ENCODE data around the gene KRTAP20-2.

The KRTAP20-2 gene

DNA sequence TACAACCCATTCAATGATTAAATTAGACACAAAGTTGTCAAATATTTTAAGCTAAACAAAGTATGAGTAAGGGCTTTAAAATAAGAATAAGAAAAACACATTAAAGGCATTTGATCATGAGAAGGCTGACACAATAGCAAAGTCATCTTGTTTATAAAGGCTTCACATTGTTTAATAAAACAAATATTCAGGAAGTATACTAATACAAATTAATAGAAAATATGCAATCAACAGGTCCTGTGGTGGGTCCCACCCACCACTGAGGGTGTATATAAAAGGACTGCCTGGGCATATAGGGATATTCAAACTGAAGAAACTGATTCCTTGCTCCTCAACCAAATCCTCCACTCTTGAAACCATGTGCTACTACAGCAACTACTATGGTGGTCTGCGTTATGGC is at the start of gene KRTAP20-2:
KRTAP20-2 (plus strand) TSS at position 301 of the 400 bp plus-strand sequence; CDS start at position 359, 58 bp downstream.
- no peak for DNase-seq

DNA sequence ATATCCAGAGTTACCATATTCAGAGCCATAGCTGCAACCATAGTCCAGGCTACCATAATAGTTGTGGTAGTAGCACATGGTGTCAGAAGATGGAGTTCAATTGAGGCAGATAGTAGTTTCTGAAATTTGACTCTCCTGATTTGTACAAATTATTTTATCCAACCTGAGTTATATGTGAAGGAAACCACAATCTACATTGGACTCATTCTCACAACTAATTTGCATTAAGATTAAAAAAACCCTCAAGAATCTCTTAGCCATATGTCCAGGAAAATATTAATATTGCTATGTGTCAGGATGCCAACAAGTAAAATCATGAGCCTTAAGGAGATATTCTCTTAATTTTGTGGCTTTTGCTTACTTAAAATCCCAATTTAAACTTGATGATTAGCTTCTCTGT is 44.7 kb upstream of the KRTAP20-2 start, which contains the start of gene KRTAP22-2:
KRTAP22-2 (minus strand) TSS at position 101 of the 400 bp plus-strand sequence.
- DNase-seq, result no peak

DNA sequence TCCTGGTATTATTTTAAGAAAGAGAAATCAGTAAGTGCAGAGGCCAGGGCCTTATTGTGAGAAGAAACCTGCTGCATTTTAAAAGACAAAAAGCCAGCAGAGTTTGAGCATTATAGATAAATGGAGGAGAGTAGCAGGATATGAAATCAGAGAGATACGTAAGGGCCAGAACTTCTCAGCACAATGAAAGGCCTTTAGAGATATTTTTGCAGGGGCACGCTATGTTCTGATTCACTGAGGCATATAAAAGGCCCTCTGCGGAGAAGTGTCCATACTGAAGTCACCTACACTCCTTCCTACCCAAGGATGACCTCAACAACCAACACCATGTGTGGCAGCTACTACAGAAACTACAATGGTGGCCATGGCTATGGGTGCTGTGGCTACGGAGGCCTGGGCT is 42.9 kb upstream of the KRTAP20-2 start, which contains the start of gene KRTAP6-3:
KRTAP6-3 (plus strand) TSS at position 301 of the 400 bp plus-strand sequence; CDS start at position 307, 6 bp downstream.
- no peak for DNase-seq

DNA sequence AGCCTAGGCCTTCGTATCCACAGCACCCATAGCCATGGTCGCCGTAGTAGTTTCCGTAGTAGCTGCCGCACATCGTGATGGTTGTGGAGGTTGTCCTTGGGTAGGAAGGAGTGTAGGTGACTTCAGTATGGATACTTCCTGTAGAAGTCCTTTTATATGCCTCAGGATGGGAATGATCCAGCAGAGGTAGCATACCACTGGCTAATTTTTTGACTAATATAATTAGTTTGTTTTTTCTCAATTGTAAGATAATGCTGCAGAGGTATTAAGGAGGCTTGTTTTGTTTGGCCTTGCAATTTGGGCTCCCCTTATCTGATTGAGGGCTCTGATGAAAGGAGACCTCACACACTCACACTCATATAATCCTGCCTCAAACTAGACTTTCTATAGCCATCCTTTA is 36.2 kb upstream of the KRTAP20-2 start, which contains the start of gene KRTAP6-2:
KRTAP6-2 (minus strand) TSS at position 101 of the 400 bp plus-strand sequence; CDS start at position 73, 28 bp downstream.
- no peak for DNase-seq

DNA sequence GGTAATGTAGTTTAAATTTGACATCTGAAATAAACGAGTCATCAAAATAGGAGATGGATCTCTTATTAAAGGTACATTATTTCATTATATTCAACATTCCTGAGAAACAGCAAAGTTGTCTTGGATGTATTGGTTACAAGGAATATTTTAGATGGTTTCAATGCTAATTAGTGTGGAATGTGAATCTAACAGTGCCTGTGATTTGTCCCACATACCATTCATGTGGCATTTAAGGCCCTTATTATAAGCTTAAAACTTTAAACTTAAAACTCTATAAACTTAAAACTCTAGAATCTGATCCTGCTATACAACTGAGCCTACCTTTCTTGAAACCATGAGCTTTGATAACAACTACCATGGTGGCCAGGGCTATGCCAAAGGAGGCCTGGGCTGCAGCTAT is 34.2 kb upstream of the KRTAP20-2 start, which contains the start of gene KRTAP22-1:
KRTAP22-1 (plus strand) TSS at position 301 of the 400 bp plus-strand sequence.
- DNase-seq, result no peak

DNA sequence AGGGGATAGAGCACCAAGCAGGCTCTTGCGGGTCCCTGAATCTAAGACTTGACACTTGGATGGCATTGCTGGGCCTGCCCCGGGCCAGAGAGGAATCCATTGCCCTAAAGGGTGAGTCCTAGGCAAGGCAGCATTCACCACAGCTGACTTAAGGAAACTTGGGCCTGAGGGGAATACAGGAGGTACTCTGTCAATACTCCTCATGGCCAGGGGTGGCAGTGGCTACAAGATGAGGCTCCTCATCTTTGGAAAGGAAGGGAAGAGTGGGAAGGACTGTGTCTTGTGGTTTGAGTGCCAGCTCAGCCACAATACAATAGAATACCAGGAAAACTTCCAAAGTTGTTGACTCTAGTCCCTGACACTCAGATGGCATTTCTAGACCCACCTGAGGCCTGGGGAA is 29.0 kb upstream of the KRTAP20-2 start:
- no peak for DNase-seq

DNA sequence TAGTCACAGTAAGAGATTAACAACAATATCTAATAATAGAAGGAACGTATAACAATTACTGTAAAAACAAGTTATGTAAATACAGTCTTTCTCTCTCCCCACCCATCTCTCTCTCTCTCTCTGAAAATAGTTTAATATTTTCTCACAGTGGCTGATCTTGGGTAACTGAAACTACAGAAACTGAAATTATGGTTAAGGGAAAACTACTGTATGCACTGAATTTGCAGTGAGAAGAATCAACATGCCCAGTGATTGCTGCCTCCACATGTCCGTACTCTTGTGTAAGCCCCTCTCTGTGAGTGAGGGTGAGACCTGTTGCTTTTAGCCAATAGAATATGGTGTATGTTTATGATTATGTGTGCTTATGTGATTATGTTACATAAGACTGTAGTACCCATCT is 22.9 kb upstream of the KRTAP20-2 start:
- no peak for DNase-seq

DNA sequence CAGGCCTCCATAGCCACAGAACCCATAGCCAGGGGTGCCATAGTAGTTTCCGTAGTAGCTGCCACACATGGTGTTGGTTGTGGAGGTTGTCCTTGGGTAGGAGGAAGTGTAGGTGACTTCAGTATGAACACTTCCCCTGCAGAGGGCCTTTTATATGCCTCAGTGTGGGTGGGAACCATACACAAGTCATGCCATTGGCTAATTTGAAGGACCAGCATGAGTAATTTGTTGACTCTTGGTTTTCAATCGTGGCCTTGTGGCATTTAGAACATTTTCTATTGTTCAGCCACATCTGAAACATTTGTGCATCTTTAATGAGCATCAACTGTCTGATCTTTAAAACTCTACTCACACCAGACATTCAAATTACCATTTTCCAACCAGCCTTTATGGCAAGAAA is 21.2 kb upstream of the KRTAP20-2 start, which contains the start of gene KRTAP6-1:
KRTAP6-1 (minus strand) TSS at position 95 of the 400 bp plus-strand sequence; CDS start at position 69, 26 bp downstream.
- DNase-seq, result no peak

DNA sequence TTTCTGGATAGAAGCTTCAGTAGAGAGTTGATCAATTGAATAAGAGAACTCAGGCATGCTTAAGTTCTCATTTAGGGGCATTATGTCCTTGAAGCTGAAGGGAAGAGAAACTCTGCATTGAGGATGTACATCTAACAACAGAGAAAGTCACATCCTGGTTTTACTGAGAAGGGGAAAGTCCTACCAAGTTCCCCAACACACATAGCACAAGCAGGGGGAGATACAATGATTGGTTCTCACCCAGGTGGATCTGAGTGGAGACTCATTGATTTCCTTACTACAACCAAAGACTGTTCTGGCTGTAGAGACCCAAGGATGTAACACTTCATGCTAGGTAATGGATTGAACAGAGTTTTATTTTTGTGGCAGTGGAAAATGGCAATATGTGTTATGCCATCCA is 19.8 kb upstream of the KRTAP20-2 start:
- no peak for DNase-seq

DNA sequence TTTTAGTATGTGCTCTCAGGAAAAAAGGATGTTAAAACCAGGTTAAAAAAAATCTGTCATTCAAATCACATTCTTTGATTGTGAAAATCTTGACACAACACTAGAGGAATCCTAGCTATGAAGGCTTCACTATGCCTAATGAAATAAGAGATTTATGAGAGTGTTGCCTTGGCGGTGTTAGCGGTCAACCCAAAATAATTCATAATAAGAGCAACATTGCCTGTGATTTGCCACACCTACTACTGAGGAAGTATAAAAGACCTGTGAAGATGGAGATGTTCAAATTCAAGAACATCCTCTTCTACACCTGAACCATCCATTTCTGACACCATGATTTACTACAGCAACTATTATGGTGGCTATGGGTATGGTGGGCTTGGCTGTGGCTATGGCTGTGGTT is 18.9 kb upstream of the KRTAP20-2 start, which contains the start of gene KRTAP20-1:
KRTAP20-1 (plus strand) TSS at position 301 of the 400 bp plus-strand sequence; CDS start at position 331, 30 bp downstream.
- no peak for DNase-seq

DNA sequence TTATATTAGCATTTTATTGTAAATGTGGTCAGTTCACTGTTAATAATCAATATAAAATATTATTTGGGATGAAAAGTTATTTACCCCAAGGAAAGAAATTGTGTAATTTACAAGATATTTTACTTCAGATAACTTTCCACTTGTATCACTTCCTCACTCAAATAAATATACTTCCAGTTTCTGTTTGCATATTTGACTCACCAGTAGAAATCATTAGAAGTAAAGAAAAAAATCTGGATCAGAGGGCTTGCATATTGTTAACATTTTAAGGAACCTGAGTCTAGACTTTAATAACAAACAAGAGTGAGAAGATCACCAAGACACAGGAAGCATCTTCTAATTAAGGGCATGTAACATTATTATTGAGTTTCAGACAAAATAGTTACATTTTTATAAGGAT is 14.9 kb upstream of the KRTAP20-2 start:
- no peak for DNase-seq

DNA sequence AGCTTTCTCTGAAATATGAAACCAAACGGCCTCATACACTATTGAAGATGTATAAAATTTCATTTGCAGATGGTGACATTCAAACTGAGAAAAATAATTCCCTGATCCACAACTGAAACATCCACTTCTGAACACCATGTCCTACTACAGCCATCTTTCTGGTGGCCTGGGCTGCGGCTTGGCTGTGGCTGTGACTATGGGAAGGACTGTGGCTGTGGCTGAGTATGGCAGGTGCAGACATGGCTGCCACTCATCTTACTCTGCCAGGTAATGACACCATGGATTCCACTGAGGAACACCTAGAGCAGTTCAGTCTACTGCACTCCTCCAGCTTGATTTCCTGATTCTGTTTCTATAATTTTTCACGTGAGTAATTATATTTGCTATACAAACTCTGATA is 14.5 kb upstream of the KRTAP20-2 start, which contains the start of gene KRTAP20-4:
KRTAP20-4 (plus strand) TSS at position 106 of the 400 bp plus-strand sequence.
- DNase-seq, result no peak

DNA sequence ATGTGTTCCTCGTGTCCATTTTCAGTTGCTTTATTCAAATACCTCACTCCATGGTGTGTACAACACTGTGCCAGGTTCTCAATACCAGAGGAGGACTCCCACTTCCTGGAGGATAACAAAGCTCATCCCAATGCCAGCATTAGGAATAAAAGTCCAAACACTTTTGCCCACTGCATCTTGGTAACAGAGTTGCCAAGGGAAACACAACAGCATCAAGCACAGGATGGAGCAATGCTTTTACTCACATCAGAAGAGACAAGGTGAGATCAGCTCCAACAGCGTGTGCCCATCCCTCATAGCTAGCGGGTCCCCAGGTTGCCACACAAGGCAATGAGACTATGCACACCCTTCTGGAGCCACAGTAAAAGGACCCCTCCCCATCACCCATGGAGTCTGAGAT is 11.6 kb upstream of the KRTAP20-2 start:
- no peak for DNase-seq

DNA sequence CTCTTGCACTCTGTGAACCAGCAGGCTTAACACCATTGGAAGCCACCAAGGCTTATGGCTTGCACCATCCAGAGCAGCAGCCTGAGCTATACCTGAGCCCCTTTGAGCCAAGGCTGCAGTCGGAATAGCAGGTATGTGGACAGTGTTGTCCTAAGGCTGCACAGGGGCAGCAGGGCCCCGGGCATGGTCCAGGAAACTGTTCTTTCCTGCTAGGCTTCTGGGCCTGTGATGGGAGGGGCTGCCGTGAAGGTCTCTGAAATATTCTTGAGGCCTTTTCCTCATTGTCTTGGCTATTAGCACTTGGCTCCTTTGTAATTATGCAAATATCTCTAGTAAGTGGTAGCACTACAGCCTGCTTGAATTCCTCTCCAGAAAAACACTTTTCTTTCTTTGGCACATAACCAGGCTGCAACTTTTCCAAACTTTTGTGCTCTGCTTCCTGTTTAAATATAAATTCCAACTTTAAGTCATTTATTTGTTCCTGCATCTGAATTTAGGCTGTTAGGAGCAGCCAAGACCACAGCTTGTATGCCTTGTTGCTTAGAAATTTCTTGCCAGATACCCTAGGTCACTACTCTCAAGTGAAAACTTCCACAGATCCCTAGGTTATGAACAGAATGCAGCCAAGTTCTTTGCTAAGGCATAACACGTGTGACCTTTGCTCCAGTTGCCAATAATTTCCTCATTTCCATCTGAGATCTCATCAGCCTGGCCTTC is 9.4 kb upstream of the KRTAP20-2 start:
- DNase-seq, result no peak

DNA sequence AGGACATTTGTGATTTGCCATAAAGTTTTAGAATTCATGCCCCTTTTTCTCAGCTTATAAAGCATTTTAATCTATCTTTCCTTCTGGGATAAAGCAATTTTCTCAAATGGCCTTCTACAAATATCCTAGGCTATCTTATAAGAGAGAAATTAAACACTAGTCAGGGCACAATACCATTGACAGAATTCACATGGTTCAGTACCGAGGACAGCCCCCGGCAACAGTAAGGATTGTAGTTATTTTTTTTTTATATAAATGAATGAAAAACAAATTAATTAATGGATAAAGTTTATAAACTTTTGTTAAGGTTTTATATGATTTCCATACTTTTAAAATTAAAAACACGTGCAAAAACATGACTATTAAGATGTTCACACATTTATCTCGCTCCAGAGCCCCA is 6.9 kb upstream of the KRTAP20-2 start:
- DNase-seq, result no peak

DNA sequence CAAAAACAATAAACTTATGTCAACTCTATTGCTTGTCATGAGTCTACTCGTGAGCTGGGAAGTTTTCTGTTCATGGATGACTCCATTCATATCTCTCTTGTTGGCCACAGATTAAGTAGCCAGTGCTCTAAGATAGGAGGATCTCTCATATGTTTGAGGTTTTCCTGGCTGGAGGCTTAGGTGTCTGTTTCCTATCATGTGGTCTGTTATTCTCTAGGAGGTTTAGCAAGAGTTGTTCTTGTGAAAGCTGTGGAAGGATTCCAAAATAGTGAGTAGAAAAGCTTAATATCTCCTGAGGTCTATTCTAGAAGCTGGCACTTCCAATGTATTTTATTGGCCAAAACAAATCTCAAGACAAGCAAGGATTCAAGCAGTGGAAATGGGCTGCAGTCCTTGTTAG is 5.8 kb upstream of the KRTAP20-2 start:
- DNase-seq, result no peak

DNA sequence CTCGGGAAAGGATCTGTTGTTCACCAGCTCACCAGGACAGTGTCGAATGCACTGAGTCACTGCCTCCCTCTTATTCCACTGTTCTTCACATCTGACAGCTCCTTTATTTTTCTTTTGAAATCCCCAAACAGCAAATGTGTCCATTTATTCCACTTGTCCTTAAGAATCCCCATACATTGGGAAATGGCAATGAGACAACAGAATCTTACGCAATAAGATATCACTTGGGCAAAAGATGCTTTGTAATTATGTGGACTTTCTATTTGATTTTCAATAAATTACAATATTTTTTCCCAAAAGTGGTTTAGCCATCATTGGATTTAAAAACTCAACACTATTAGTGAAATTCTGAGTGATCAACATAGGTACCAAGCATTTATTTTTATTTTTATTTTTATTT is 3.7 kb downstream of the KRTAP20-2 start:
- DNase-seq, result no peak

DNA sequence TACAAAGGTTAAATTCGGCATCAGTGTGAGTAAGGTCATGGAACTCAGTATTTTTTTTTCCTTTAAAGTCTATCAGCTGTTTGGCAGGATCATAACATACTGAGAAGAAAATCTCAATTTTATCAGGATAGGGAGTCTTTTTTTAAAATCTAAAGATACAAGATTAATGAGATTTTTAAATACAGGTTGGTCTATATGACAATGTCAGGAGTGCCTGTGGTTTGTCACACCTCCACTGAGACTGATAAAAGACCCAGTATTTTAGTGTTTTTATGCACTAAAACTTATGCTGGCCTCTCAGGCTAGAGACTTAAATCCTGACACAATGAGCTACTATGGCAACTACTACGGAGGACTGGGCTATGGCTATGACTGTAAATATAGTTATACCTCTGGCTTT is 7.6 kb downstream of the KRTAP20-2 start, which contains the start of gene KRTAP20-3:
KRTAP20-3 (plus strand) TSS at position 301 of the 400 bp plus-strand sequence.
- DNase-seq, result no peak

DNA sequence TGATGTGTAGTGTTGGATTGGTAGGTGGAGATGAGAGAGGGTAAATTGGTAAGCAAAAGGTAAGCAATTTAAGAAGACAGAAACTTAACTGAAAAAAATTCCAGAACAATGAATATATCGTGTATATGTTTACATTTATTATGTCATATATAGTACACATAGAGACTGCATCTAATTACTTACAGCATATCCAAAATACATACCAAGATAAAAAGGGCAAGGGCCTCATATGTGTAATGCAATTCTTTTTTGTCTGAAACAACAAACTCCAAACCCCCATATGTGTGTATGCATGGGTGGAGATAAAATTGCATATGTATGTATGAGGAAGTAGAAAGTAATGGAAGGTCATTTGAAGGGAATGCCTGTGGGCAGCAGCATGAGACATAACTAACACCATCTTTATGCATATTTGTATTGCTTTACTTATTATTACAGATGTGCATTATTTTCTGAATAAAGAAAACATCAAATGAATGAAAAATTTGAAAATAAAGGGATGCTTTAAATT is 12.0 kb downstream of the KRTAP20-2 start:
- DNase-seq, result no peak

DNA sequence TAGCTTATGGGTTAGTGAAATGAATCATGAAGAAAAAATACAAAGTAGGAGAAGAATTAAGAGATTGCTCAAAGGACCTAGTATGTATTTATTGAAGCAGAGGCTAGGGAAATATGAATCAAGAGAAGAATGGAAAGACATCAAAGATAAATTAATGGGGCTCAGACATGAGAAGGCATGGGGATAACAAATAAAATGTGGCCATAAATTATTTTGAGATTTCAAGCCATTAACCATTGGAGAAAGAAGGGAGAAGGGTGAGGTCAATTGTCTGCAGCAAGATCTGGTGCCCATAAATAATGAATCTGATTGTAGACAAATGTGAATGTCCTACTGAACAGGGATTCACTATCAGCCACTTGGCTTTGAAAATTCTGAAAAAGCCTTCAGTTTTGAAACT is 17.9 kb downstream of the KRTAP20-2 start:
- DNase-seq, result no peak

DNA sequence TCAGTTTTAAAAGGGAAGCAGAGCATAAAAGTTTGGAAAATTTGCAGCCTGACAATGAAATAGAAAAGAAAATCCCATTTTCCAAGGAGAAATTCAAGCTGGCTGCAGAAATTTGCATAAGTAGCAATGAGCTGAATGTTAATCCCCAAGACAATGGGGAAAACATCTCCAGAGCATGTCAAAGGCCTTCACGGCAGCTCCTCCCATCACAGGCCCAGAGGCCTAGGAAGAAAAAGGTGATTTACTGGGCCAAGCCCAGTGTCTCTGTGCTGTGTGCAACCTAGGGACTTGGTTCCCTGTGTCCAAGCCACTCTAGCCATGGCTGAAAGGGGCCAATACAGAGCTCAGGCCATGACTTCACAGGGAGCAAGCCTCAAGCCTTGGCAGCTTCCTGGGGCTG is 33.8 kb downstream of the KRTAP20-2 start:
- DNase-seq, result no peak

DNA sequence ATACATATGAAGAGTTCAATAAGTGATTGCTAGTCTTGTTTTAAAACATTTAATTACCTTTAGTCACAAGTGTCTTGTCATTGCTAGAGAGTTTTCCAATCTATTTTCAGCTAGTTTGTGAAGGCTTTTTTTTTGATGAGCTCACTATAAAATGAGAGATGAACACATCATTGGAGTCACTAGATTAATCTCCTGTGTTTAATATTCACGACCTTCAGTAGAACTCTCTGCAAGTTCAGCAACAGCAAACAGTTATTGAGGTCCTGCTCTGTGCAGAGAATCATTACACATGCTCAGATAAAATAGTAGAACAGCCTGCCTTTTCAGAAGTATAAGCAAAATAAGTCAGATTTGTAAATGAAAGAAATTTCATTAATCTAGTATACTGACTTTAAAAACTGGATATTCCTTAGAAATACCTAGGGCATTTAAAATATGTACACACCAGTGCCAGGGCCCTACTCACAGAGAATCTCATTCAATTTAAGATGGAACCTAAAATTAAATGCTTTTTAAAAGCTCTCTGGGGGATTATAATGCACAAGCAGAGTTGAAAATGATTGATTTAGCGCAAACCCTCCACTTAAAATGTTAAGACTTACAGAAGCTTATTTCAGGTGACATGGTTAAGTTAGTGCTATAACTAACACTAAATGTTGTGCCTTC is 38.1 kb downstream of the KRTAP20-2 start:
- DNase-seq, result no peak

DNA sequence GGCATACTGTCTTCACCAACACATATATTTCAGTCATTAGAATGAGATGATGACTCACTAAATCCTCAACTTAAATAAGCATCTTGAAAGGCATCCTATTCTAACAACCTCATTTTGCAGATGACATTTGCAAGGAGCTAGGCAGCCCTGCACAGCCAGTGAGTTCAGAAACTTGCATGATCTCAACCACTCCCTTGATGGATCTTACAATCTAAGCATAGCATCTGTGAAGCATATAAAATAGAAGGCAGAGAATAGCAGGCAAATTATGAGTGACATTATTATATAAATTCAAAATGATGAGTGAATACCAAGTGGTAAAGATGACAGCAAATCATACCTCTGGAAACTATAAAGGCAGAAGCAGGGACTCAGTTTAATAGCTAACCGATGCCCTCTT is 39.3 kb downstream of the KRTAP20-2 start:
- DNase-seq, result no peak
